ENCODE data around the gene DNLZ.

The DNLZ gene

GRCh38 chr9:136316896-136317676, 46.5 kb downstream of the DNLZ start:
- DNase-seq (ENCODE audit: low spot score): no peak

DNA sequence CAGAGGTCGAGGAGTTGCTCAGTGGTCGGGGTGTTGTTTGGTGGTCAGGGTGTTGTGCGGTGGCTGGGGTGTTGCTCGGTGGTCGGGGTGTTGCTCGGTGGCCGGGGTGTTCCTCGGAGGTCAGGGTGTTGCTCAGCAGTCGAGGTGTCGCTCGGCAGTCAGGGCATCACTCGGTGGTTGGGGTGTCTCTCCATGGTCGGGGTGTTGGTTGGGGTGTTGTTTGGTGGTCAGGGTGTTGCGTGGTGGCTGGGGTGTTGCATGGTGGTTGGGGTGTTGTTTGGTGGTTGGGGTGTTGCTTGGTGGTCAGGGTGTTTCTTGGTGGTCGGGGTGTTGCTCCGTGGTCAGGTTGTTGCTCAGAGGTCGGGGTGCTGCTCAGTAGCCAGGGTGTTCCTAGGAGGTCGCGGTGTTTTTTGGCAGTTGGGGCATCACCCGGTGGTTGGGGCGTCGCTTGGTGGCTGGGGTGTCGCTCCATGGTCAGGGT, 47.2 kb downstream of the DNLZ start:
- no peak for DNase-seq (ENCODE audit: low spot score)

DNA sequence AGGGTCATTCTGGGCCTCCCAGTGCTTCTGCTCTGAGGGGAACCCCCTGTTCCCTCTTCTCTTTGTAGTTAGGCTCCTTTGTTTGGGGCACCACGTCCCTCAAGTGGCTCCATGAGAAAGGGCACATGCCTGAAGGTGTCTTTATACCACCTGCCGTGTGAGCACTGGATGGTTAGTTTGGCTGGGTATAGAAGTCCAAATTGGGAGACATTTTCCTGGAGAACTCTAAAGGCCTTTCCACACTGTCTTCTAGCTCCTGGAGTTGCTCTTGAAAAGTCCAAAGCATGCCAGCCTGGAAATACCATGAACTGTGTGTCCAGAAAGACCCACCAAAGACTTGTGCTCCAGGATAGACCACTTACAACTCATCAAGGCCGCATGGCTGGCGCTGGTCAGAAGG, 48.6 kb downstream of the DNLZ start:
- DNase-seq (ENCODE audit: low spot score): no peak

DNA sequence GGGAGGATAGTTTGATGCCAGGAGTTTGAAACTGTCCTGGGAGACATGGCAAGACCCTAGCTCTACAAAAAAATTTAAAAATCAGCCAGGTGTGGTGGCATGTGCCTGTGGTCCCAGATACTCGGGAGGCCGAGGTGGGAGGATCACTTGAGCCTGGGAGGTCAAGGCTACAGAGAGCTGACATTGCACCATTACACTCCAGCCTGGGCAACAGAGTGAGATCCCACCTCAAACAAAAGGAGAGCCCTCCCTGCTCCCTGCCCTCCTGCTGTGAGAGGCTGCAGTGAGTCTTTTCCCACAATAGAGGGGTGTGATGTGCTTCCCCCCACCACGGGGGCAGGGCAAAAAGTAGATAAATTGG, 49.5 kb downstream of the DNLZ start:
- DNase-seq (ENCODE audit: low spot score): no peak

DNA sequence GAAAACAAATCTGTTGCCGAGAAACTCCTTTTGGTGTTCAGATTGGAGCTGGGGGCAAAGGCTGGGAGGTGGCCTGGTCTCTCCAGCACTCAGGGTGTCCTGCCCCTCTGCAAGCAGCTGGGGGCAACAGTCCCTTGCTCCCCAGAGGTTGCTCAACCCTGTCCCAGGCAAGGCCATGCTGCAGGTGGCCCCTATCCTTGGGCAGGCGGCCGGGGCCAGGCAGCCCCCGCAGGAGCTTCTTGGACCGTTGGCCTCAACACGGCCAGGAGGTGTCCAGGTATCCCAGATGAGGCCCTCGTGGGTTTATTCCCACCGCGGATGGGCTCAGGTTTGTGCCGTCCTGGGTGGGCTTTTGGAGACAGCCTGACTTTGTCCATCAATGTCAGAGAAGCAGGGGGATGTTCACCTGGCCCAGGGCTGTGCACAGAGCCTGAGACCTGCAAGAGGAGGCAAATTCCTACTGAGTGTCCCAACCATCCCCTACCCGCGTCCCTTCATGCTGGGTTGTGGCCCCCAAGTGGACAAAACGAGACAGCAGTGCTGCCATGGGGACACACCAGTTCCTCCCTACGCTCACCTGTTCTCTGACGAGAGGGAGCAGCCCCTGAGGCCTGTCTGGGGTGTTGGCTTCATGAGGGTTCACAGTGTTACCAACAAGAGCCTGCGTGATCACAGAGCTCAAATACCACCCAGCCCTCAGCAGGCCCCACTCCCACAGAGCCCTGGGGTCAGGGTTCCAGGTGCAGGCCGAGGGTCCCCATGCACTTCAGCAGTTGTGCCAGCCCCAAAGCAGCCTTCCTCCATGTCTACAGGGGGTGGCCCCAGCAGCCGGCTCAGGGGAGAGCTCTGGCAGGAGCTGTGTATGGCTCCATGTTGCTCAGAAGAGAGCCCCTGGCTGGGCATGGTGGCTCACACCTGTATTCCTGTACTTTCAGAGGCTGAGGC, 50.2 kb downstream of the DNLZ start:
- no peak for DNase-seq (ENCODE audit: low spot score)

DNA sequence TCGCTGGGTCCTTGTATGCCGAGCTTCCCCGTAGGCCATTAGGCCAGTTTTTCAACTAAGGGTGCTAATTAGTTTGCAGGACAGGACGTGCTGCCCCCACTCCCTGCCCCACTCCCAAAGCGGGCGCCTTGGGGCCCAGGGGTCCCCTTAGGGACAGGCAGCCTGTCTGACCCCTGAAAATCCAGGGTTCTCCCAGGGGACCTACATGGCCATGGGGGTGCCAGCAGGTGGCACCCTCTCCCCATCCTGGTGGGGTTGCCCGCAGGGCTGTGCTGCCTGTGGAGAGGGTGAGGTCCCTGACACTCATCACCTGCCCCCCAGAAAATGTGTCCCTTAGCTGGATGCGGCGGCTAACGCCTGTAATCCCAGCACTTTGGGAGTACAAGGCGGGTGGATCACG, 51.1 kb downstream of the DNLZ start:
- DNase-seq (ENCODE audit: low spot score): peak; percentile 49

GRCh38 chr9:136312009-136312375, 51.6 kb downstream of the DNLZ start:
- no peak for DNase-seq (ENCODE audit: low spot score)

GRCh38 chr9:136311051-136312008, 52.2 kb downstream of the DNLZ start:
- no peak for DNase-seq (ENCODE audit: low spot score)

DNA sequence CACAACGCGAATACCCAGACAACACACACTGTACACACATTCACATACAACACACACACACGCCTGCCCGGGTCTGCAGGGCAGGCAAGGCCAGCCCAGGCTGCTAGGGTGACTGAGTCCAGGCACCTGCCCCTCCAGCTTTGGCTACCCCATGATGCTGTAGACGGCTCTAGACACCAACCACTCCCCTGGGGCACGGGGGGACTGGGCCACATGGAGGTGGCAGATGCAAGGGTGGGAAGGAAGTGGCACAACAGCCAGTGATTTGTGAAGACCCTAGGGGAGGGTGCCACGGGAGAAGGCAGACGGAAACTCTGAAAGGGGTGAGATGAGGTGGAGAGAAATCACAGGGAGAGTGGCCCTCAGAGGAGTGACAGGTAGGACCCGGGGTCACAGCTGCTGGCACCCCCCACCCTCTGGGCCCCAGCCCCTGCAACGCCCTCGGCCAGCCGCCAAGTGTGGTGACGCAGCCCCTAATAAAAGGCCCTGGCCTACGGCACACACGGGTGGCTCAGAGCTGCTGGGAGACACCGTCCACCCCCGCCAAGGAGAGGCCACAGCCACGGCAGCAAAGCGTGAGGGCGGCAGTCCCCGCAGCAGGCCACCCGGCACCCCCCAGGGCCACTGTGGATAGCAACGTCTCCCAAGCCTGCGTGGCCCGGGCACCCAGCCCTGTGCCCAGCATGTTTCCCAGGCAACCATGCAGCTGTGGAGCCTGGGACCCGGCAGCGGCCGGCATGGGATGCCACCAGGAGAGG, 53.1 kb downstream of the DNLZ start:
- no peak for DNase-seq (ENCODE audit: low spot score)

- DNase-seq (ENCODE audit: low spot score): no peak
Observed at GRCh38 chr9:136309806-136310220, 53.7 kb downstream of the DNLZ start.

Measured in pons (tissue), 1 donor.